Upper lobe of left lung (tissue), 4 donors: ENCODE results near the gene IL10RA.
"Not testable (repeated sequence)": the region's sequence is repeated elsewhere in the genome, so short reads cannot be mapped to it uniquely, and the experiment has no call there.

ENCODE experiments used
- CTCF ChIP-seq, 6 experiments: fragments of 450-650 bp in 4 of 6; fragments of 200-600 bp in 2 of 6; sonication (generic) in 2 of 6; IDR thresholded peaks; one replicate each; pipeline ENCODE4 v1.5.1; 2016 to 2019; ENCODE audit warnings: antibody characterized with exemption in 6 of 6
- EP300 ChIP-seq, 4 donors: sonication (generic); formaldehyde crosslinking; IDR thresholded peaks; one replicate each; pipeline ENCODE4 v1.5.1; 2017; ENCODE audit warnings: antibody characterized with exemption in 4 of 4, control low read depth in 2 of 4
- POLR2A ChIP-seq, 4 donors: fragments of 450-650 bp; IDR thresholded peaks; one replicate each; pipeline ENCODE4 v1.5.1; 2016 to 2017; ENCODE audit warnings: antibody characterized with exemption in 4 of 4, mild to moderate bottlenecking in 2 of 4

DNA sequence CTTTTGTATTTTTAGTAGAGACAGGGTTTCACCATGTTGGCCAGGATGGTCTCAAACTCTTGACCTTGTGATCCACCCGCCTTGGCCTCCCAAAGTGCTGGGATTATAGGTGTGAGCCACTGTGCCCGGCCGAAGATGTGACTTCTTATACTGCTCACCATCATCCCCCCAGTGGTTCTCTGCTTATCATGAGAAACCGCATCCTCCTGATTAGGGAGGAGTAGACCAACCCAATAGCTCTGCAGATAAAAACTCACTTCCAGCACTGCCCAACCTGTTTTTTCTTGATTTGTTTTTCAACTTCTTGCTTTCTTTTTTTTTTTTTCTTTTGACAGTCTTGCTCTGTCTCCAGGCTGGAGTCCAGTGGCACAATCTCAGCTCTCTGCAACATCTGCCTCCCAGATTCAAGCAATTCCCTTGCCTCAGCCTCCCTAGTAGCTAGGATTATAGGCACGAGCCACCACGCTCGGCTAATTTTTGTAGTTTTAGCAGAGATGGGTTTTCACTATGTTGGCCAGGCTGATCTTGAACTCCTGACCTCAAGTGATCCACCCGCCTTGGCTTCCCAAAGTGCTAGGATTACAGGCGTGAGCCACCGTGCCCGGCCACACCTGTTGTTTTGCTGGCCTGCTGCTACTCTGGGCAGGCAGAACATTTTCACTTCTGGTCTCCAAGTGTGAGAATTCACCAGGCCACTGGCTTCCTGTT is 21.5 kb downstream of the IL10RA start:
- not testable (repeated sequence) for TF ChIP-seq CTCF, POLR2A, EP300 (IDR thresholded peaks at IDR 0.05)
